Measurements from ENCODE around the gene TNIK.

DNA sequence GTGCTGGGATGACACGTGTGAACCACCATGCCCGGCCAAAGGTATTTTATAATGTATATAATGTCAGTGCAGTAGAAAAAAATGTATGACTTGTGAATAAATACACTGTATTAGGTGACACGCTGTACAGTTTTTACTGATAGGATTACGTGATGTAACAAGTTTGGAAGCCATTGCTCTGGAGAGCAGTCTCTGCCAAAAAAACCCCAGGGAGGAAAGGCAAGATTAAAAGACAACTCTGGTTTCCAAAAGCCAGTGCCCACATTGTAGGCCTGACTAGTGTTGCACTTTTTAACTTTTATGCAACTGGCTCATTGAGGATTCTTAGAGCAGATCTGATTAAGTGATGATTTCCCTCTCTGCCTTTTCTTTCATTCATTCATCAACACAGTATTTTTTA is 371.7 kb downstream of the TNIK start:
- no peak for TF ChIP-seq POLR2AphosphoS5 (IDR thresholded peaks at IDR 0.05; ENCODE audit: low read depth, low read length)
- TF ChIP-seq REST (IDR thresholded peaks at IDR 0.05; ENCODE audit: insufficient read depth in 1 of 2, low read depth in 2 of 2, low read length in 2 of 2): no peak

Data from PFSK-1 (cell line).